HG03565 (cell line): Measurements from ENCODE around the gene PYY.
"Not testable (repeated sequence)": the region's sequence is repeated elsewhere in the genome, so short reads cannot be mapped to it uniquely, and the experiment has no call there.

ENCODE experiments used
- ATAC-seq: cut with Tn5 transposase; IDR thresholded peaks from one replicate; pipeline ENCODE4 v1.9.1; 2021; ENCODE audit warnings: mild to moderate bottlenecking, moderate library complexity; ENCODE audit not compliant: unreplicated experiment

The PYY gene

DNA sequence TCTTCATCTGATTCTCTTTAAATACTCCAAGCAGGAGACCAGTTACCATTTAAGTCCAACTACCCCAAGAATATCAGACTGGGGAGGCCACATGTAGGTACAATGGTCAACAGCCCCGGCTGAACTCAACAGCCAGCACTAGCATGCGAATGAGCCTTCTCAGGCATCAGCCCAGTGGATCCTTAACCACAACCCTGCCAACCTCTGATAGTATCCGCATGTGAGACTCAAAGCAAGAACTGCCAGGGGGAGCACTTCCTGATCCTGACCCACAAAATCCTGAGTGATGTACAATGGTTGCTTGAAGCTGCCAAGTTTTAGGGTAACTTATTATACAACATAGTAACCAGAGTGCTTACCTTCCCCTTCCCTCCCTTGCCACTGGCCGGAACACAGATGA lies 4.0 kb downstream of the PYY start:
- ATAC-seq = no peak

DNA sequence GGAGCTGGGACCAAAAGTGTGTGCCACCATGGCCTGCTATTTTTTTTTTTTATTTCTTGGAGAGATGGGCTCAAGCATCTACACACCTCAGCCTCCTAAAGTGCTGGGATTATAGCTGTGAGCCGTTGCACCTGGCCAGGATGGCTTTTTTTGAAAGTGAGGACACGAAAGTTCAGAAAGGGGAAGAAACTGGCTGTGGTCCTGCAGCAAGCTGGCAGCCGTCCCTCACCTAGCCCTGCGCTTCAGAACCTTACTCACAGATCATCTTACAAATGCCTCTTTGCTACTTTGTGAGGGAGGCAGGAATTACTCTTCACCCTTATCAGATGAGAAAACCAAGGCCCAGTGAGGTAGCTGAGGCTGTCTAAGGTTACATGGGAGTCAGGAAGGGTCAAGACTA lies 7.0 kb downstream of the PYY start:
- no peak for ATAC-seq

DNA sequence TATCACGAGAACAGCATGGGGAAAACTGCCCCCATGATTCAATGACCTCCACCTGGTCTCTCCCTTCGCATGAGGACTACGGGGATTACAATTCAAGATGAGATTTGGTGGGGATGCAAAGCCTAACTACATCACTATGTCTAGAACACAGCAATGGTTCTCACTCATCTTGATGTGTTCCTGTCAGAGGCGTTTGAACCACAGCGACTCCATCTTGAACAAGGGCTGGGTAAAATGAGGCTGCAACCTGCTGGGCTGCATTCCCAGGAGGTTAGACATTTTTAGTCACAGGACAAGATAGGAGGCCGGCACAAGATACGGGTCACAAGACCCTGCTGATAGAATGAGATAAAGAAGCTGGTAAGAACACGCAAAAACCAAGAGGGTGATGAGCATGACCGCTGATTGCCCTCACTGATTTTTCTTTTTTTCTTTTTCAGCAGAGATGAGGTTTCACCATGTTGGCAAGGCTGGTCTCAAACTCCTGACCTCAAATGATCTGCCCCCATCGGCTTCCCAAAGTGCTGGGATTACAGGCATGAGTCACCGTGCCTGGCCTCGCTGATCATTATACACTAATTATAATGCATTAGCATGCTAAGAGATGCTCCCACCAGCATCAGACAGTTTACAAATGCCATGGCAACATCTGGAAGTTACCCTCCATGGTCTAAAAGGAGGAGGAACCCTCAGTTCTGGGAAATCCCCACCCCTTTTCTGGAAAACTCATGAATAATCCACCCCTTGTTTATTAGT lies 8.5 kb downstream of the PYY start:
- no peak for ATAC-seq

DNA sequence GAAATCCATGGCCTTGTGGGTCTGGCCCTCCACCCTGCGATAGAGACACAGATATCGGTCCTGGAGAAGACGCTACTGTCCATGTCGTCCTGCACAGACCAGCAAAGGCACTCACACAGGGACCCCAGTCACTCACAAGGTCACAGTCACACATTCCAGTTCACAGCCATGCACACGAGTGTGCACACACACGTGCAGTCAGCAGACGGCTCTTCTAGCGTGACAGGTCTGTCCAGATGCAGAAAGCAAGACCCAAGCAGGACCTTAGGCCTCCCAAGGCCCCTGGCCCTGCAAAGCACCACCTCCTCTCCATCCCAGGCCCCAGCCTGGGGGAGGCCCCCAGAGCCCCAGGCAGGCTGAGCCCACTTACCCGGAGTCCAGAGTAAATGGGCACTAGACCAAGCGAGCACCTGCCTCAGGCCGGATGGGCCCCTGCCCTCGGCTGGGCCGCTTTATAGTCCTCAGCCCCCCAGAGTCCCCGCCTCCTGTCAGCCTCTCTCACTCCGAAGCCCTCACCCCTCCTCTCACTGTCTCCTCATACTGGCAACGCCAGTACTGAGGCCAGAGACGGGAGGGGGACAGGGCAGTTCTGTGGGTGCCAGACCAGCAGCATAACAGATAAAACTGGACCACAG lies 11.6 kb downstream of the PYY start, which contains the start of gene PPY:
Gene PPY (minus strand): TSS at position 426 of the 635 bp plus-strand sequence. CDS start 822 bp downstream, outside the sequence.
- no peak for ATAC-seq

DNA sequence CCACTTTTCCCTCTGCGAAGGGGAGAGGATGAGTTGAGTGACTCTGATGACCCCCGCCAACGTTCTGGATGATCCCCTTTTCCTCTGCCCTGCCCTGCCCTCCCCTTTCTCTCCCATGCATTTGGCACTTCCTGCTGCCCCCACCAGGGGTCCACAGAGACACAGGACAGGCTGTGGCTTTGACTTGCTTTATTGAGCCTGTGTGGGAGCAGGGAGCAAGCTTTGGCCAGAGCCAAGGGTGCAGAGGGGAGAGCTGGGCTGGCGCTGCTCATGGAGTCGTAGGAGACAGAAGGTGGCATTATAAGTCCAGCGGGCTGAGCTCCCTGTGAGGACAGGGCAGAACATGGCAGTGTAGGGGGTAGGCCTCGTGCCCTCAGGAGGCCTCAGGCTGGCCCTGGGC lies 13.1 kb downstream of the PYY start:
- ATAC-seq = no peak

DNA sequence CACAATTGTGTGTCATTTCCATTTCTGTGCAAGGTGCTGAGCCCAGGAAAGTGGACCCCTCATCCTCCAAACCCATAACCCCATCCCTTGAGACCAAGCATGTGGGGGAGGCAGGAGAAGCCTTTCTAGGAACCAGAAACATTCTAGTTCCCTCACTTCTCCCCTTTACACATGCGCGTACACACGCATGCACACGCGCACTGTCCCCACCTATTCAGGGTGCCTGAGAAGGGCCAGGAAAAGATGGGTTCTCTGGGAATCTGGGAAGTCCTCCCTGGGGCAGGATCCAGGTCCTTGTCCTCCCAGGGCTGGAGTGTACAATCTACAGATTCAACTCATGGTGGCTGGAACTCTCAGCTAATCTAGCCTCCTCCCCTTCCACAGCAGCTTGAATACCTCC lies 13.9 kb downstream of the PYY start:
- ATAC-seq = no peak

DNA sequence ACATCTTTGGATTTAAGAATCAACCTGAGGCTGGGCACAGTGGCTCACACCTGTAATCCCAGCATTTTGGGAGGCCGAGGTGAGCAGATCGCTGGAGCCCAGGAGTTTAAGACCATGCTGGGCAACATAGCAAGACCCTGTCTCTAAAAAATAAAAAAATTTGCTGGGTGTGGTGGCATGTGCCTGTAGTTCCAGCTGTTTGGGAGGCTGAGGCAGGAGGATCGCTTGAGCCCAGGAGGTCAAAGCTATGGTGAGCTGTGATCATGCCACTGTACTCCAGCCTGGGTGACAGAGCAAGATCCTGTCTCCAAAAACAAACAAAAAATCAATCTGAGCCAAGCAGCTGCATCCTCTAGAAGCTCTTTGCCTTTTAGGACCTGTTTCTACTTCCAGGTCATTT lies 14.3 kb downstream of the PYY start:
- not testable (repeated sequence) for ATAC-seq

DNA sequence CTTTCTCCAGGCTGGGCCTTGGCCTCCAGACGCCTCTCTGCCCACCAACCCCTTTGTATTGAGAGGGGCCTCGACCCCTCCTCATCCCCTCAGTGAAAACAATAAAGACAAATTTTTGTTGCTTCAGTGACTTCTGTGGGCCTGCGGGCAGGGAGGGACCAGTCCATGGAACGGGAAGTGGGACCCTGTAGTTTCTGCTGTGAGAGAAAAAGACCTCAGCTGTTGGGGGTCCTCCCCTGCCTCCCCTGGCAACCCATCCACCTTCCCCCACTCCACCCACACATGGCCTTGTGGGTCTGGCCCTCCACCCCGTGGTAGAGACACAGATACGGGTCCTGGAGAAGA lies 14.9 kb downstream of the PYY start:
- no peak for ATAC-seq

DNA sequence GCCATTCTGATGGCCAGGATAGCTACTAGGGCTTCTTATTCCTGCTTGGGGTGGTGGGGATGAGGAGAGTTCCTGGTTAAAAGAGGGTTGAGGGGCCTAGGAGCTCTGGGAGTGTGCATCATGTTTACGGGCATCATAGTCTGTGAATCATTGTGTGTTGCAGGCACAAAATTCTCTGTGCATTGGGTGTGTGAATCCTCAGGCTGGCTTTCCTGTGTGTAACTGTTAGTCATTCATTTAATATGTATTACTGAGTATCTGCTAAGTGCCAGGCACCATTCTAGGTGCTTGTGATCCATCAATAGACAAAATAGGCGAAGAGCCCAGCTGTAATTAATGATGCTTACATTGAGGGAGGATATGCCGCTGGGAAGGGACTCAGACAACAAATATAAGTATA lies 17.3 kb downstream of the PYY start:
- no peak for ATAC-seq

DNA sequence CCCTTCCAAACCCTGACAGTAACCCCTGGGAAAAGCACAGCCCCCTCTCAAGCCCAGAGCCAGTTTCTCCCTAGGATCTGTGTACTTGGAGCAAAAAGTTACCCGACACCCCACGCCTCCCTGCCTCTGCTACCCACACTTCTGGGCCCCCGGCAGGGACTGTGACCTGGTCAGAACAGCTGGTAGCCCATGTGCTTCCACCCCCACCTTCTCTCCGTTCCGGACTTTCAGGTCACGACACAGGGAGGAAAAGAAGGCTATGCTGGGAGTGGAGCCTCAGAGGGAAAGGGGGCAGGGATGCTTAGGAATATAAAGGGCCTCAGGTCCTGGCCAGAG lies 17.8 kb downstream of the PYY start:
- no peak for ATAC-seq

DNA sequence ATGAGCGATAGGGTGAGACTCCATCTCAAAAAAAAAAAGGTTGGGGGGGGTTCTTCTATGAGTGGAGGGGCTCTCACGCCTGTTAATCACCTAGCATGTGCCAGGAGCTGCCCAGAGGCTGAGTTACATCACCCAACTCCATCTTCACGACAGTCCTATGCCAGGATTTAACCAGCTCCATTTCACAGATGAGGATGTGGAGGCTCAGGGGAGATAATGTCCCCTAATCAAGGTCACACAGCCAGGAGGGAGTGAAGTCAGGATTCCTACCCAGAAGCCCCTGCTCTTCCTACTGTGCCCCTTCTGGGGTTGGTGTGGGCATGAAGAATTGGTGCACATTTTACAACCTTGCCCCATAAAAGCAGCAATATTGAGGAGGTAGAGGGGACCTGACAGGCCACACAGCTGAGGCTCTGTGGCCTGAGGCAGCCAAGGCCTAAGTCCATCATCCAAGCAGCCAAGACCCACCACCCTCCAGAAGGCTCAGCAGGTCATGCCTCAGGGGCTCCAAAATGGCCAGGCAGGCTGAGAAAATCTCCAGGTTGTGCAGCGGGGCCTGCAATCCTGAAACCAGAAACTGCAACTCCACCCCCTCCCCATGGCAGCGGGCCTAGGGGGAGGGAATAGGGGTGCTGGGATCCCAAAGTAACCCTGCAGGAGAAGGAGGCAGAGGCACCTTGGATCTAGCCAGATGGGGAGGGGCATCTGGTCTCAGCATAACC lies 18.4 kb downstream of the PYY start:
- no peak for ATAC-seq

DNA sequence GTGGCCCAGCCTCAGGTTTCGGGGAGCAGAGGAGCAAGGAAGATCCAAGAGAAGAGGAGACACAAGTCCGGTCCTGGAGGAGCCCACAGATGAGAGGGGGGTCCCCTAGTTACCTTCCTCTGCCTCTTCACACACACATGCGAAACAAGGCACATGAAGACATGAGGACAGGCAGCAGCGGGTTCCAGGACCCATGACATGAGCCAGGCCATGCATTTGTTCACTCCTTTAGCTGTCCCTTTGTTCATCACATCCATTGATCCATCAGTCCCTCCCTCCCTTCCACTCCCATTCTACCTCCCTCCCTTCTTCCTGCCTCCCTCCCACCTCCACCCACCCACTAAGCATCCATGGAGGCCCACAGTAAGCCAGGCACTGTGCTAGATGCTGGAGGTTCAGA lies 20.8 kb downstream of the PYY start:
- ATAC-seq = no peak

DNA sequence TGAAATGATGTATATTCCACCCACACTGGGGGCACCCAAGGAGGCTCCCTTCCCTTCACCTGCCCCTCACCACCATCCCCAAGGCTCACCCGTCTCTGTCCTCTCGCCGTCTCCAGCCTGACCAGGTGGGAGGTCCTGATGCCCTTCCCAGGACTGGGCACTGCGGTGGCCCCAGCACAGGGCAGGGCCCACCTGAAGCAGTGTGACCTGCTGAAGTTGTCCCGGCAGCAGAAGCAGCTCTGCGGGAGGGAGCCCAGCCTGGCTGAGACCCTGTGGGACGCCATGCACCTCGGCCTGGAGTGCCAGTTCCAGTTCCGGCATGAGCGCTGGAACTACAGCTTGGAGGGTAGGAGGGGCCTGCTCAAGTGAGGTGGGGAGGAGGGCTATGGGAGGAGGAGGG lies 21.4 kb downstream of the PYY start:
- ATAC-seq = no peak

DNA sequence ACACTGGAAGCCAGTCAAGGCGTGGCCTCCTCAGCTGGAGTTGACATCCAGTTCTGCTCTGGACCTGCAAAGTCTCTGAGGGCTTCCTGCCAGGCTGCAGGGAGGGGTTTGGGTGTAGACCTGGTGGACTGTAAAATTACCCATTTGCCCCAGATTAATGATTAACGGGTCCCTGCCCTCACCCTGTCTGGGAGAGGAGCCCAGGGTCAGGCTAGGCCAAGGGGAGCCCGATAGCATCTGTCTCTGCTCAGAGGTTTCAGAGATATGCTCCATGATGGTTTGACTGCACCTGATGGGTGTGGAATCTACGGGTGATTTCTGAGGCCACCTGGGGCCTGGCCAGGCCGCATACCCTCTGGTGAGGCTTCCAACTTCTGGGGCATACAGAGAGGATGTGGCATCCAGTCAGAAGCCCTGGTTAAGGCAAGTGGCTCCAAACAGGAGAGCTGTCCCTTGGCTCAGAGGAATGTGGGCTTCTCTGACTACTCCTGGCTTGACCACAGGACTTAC lies 22.6 kb downstream of the PYY start:
- no peak for ATAC-seq

DNA sequence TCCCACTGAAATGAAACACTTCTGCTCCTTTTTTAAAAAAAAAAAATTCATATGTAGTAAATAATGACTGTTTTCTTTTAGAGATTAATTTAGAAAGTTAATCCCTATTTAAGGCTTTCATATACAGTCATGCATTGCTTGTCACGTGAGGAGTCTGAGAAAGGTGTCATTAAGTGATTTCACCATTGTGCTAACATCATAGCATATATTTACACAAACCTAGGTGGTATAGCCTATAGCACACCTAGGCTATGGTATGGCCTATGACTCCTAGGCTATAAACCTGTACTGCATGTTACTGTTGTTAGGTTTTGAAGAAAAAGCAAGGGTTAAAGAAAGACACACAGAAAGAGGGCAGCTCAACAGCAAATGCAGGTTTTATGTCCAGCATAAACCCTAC lies 25.1 kb downstream of the PYY start:
- no peak for ATAC-seq

DNA sequence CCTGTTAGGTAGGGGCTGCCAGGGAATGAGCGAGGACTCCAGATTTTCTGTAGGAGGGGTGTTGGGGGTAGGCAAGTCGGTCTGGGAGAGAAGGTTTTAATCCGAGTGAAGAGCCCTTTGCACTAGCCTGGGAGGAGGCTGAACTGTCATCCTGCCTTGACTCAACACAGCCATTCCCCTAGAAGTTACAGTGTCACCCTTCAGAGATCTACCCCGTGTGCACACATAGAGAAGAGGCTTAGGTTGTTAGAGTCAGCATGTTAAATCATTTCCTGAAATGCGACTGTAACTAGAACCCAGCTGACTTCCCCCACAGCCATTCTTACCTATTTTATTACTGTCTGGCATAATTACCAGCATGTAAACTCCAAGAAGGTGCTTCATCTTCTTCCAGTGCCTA lies 25.8 kb downstream of the PYY start:
- ATAC-seq = not testable (repeated sequence)

DNA sequence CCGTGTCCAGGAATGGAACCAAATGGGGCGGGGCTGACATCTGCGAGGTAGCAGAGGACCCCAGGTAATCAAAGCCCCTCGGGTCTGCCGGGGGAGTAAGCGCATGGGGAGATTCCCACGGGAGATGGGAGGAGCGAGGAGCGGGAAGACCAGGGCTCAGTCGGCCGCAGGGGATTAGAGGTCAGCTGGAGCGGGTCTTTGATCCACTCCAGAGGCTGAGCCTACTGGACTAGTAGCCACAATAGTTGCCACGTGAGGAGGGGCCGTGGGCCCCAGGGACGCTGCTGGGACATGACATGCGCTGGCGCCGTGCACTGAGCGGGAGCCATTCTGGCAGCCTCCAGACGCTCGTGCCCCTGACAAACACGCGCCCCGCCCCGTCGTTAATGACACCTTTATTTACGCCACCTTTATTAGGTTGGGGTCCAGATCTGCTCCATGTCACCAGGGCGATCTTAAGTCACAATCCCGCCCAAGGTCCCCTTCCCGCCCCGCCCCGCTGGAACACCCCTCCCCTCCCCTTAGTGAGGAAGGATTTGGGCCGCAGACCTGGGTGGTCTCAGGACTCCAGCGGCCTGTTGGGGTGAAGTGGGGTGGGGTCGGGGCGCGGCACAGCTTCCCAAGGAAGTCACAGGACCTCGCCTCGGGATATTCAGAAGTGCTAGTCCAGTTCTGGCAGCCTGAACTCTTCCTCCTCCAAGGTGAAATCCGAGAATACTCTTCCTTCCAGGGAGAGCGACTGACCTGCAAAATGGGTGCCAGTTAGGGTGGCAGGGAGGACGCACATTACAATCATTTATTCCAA lies 26.5 kb downstream of the PYY start:
- ATAC-seq = no peak

DNA sequence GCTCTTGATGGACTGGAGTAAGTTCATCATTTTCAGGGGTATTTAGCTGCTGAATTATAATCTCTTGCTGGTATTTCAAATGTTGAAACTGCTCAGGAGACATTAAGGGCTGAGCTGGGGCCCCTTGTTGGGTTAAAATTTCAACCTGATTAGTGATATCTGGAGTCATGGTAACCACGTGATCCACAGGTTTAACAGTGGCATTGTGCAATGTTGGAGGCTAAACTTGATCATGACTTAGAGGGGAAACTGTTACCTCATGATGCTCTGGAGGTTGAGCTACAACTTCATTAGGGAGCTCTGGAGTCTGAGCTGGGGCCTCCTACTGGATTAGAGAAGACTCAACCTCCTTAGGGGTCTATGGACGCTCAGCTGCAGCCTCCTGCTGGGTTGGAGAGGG lies 29.2 kb downstream of the PYY start:
- no peak for ATAC-seq

DNA sequence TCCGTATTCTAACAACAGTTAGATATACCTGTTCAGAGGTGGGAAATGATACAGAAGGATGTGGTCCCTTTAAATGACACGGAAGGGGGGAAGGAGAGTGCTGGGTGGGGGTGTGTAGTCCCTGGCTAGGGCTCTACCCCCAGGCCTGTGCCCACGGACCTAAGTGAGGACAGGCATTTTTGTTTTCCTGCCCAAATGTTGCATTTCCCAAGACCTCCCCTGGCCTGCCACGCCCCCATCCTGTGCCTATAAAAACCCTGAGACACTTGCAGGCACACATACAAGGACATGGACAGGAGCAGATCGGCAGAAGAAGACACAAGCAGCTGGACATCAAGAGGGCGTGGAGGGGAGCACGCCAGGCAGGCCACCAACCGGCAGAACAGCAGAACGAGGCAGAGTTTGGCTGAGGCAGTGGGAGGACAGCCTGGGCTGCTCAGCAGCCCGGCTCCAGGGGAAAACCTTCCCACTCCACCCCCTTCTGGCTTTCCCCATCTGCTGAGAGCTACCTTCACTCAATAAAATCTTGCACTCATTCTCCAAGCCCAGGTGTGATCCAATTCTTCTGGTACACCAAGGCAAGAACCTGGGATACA lies 33.1 kb downstream of the PYY start:
- ATAC-seq = no peak

DNA sequence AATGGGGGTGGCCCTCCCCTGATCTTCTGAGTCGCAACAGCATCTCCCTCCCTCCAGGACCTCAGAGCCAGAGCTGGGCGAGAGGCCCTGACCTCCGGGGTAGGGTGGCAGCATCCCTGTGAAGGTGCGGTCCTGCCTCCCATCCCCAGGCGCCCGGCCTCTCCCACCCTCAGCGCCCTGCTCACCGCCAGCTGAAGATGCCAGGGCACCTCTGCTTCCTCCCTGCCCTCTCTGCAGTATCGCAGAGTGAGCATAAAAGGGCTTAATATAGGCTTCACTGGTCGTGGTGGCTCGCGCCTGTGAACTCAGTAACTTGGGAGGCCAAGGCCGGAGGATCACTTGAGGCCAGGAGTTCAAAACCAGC lies 35.7 kb downstream of the PYY start:
- ATAC-seq = no peak
